Heart left ventricle (tissue), 16 donors: ENCODE results near the gene SLC25A1. TPM values are rescaled to one million over a fixed set of nuclear protein-coding genes. Genes with fewer than 3 reads are reported as not detected.

Experiments
- ATAC-seq, 4 donors: fragments of 200-7000 bp; cut with Tn5 transposase; one replicate each; pipeline ENCODE4 v1.9.1; 2020 to 2022; ENCODE audit warnings: moderate library complexity in 4 of 4, mild to moderate bottlenecking in 3 of 4, moderate number of reproducible peaks in 1 of 4
- DNase-seq, 5 donors: peaks; one replicate each; pipeline ENCODE4 v3.0.0-alpha.2; 2020
- H3K27ac ChIP-seq, 12 donors: fragments of 200-600 bp; sonication (generic) in 4 of 12; one replicate each; pipeline versions ENCODE4 v1.5.0 to v1.8.0; 2016 to 2022; ENCODE audit warnings: mild to moderate bottlenecking in 2 of 12
- H3K27me3 ChIP-seq, 9 donors: fragments of 200-600 bp; sonication (generic) in 2 of 9; one replicate each; pipeline versions ENCODE4 v1.5.1 to v1.8.0; 2016 to 2022; ENCODE audit warnings: mild to moderate bottlenecking in 3 of 9
- H3K36me3 ChIP-seq, 9 donors: fragments of 200-600 bp; sonication (generic) in 2 of 9; one replicate each; pipeline versions ENCODE4 v1.5.0 to v1.8.0; 2018 to 2022; ENCODE audit warnings: mild to moderate bottlenecking in 2 of 9
- H3K4me1 ChIP-seq, 12 donors: fragments of 200-600 bp; sonication (generic) in 4 of 12; one replicate each; pipeline versions ENCODE4 v1.5.0 to v1.8.0; 2016 to 2022; ENCODE audit warnings: mild to moderate bottlenecking in 3 of 12
- H3K4me3 ChIP-seq, 12 donors: fragments of 200-600 bp; sonication (generic) in 4 of 12; one replicate each; pipeline versions ENCODE4 v1.5.0 to v1.8.0; 2017 to 2022; ENCODE audit warnings: mild to moderate bottlenecking in 9 of 12, moderate library complexity in 4 of 12
- H3K9me3 ChIP-seq, 12 donors: fragments of 200-600 bp; sonication (generic) in 4 of 12; one replicate each; pipeline versions ENCODE4 v1.5.0 to v1.8.0; 2016 to 2022; ENCODE audit warnings: mild to moderate bottlenecking in 1 of 12
- CTCF ChIP-seq, 12 donors: fragments of 200-600 bp; sonication (generic) in 4 of 12; IDR thresholded peaks; one replicate each; pipeline versions ENCODE4 v1.5.0 to v1.8.0; 2018 to 2022; ENCODE audit warnings: antibody characterized with exemption in 12 of 12, mild to moderate bottlenecking in 5 of 12
- POLR2A ChIP-seq, 2 donors: fragments of 450-650 bp; IDR thresholded peaks; one replicate each; pipeline ENCODE4 v1.6.1; 2017; ENCODE audit warnings: antibody characterized with exemption in 2 of 2, mild to moderate bottlenecking in 2 of 2, moderate library complexity in 2 of 2
- WGBS, 4 donors: extraction: QIAGEN DNeasy Blood & Tissue Kit in 2 of 4; methylation state at CpG; one replicate each; pipeline versions ENCODE4 v1.1.5 to v1.1.7; 2013 to 2018; 5-methylcytosine and 5-hydroxymethylcytosine counted together
- intact Hi-C, 10 donors: fragments of 100-400 bp; cut with DNase I; formaldehyde crosslinking; loops; one replicate each; pipeline versions ENCODE4 v1.11.1 to v1.14.2; 2022
- polyA plus RNA-seq, 2 donors: library from polyadenylated mRNA; stranded (reverse); fragments of 200-250 nt; gene quantifications; one replicate each; pipeline ENCODE4 v1.2.3, GENCODE V29; 2013
- total RNA-seq, 9 donors: library from RNA; depleted of rRNA in 2 of 9; stranded (reverse); fragments of >200 nt in 2 of 9; fragmentation: NEBNext Ultra II Directional in 3 of 9; extraction: Animal tissue kit (Norgen Biotek cat#: 25700) in 3 of 9; gene quantifications; one replicate each; pipeline versions ENCODE4 v1.1.0 to v1.2.4, GENCODE V29; 2016 to 2023
- donor health status: ischemic (EF 13 %, LVEDD 7.1; RV severe dilation, severe dysfunction).
- donor health status: healthy with polysubstance abuse.
- donor health status: DM: no; HTN: yes; CAD: no.
- donor health status: DM: no; HTN: no; CAD: no.
- donor health status: ischemic (EF 25% LVEDD 6.9; RV normal size, moderate dysfunction).
- donor health status: ischemic (EF 25% LVEDD 5.7; RV mildly dilated, moderate dysfunction).
- donor health status: healthy.
- donor health status: DM: yes; HTN: yes; CAD: no.
- donor health status: ischemic (EF 35%, LVEDD 5.7; RV mildly dilated, moderate dysfunction).
- donor health status: nonischemic (EF 11% LVEDD 7.7; RV severe dilation, severe dysfunction).
- donor health status: DM: yes; HTN: yes; CAD: no.
- donor health status: PGD.
- donor health status: ischemic (EF 29% LVEDD 5.4; RV normal size, mild dysfunction).
- donor health status: nonischemic (EF 23%, LVEDD 6.1; RV moderate dilation, normal function).

Gene SLC25A1
- total and polyA plus RNA-seq, 11 donors: 16.1 to 35.8 (median 28.4) TPM

- H3K9me3 ChIP-seq: no peaks in the 10 kb centered on the region
- no peaks in the 10 kb centered on the region for H3K27me3 ChIP-seq
- DNase-seq: peak in 2 of 5 donors; percentile 6 to 42
- H3K27ac ChIP-seq: no peak overlapping the region
- intact Hi-C loops: no loop called here
- no peak for ATAC-seq
- no peak overlapping the region for H3K4me3 ChIP-seq
- WGBS, 4 donors: 88 to 90% (median 89%) methylated on average over 8 to 9 of the region's 9 CpGs
- no peaks in the 10 kb centered on the region for H3K4me1 ChIP-seq
- TF ChIP-seq CTCF (IDR thresholded peaks at IDR 0.05): no peak
- no peak for TF ChIP-seq POLR2A (IDR thresholded peaks at IDR 0.05)
- H3K36me3 ChIP-seq: peaks cover 0 to 59% (median 49%) of the 10 kb centered on the region in 9 donors
Measured at GRCh38 chr22:19132693-19133400, 45.7 kb downstream of the SLC25A1 start.

- Histone ChIP-seq H3K27me3 (no peaks in the 10 kb centered on the region), H3K4me1 (no peaks in the 10 kb centered on the region), H3K4me3 (no peak overlapping the region), H3K9me3 (no peaks in the 10 kb centered on the region), H3K36me3 (peaks cover 0 to 52% (median 42%) of the 10 kb centered on the region in 9 donors), H3K27ac (no peak overlapping the region)
- TF ChIP-seq POLR2A (IDR thresholded peaks at IDR 0.05) (no peak), CTCF (IDR thresholded peaks at IDR 0.05) (no peak)
- peak in 1 of 5 donors; percentile 54 for DNase-seq
- ATAC-seq: no peak
- WGBS, 4 donors: 90 to 97% (median 96%) methylated on average over 20 of the region's 20 CpGs
- intact Hi-C loops: no loop called here
Measured at GRCh38 chr22:19132153-19132552, 46.4 kb downstream of the SLC25A1 start.

- TF ChIP-seq CTCF (IDR thresholded peaks at IDR 0.05): no peak
- TF ChIP-seq POLR2A (IDR thresholded peaks at IDR 0.05): no peak
- DNase-seq (peak in 1 of 5 donors; percentile 40), ATAC-seq (no peak)
- 94 to 97% (median 96%) methylated on average over 18 to 19 of the region's 19 CpGs for WGBS, 4 donors
- Histone ChIP-seq H3K36me3 (peaks cover 0 to 47% (median 37%) of the 10 kb centered on the region in 9 donors), H3K4me3 (no peak overlapping the region), H3K4me1 (no peaks in the 10 kb centered on the region), H3K9me3 (no peaks in the 10 kb centered on the region), H3K27me3 (no peaks in the 10 kb centered on the region), H3K27ac (no peak overlapping the region)
- intact Hi-C loops: no loop called here
Measured at GRCh38 chr22:19131685-19132015, 46.9 kb downstream of the SLC25A1 start.

GRCh38 chr22:19130959-19131684 lies 47.4 kb downstream of the SLC25A1 start, which contains the start of gene TSSK2:
Gene TSSK2 (plus strand): TSS chr22:19131308. CDS start chr22:19131400, 92 bp downstream.
- intact Hi-C loops: no loop called here
- Histone ChIP-seq H3K9me3 (no peaks in the 10 kb centered on the region), H3K27ac (no peak within 1 kb of the TSS), H3K27me3 (no peaks in the 10 kb centered on the region), H3K4me3 (no peak within 1 kb of the TSS), H3K4me1 (no peaks in the 10 kb centered on the region), H3K36me3 (peaks cover 0 to 42% (median 32%) of the 10 kb centered on the region in 9 donors)
- TF ChIP-seq POLR2A (IDR thresholded peaks at IDR 0.05) (no peak), CTCF (IDR thresholded peaks at IDR 0.05) (no peak)
- 87 to 91% (median 89%) methylated on average over 23 to 27 of the region's 27 CpGs for WGBS, 4 donors
- DNase-seq (peak in 1 of 5 donors; percentile 55), ATAC-seq (no peak)
